GM13976 (cell line): Measurements from ENCODE around the gene RNF11.
A peak's percentile ranks its signal among the peaks of the same experiment; 100 is the strongest.
"Not testable (repeated sequence)": the region's sequence is repeated elsewhere in the genome, so short reads cannot be mapped to it uniquely, and the experiment has no call there.

Experiments used
- DNase-seq: peaks from one replicate; pipeline ENCODE4 v3.0.0; 2012; ENCODE audit warnings: low spot score
- CTCF ChIP-seq: IDR thresholded peaks from 2 replicates; pipeline ENCODE4 v1.5.1; 2012; ENCODE audit warnings: borderline replicate concordance, mild to moderate bottlenecking; ENCODE audit not compliant: insufficient read depth; ENCODE audit errors: extremely low read depth, missing control alignments, control extremely low read depth
- in situ Hi-C: fragments of 300-500 bp; cut with MboI; formaldehyde crosslinking; loops from one replicate; pipeline ENCODE4 v1.12.0; 2022; ENCODE audit warnings: low sequenced_read_pairs, mixed read lengths, inconsistent platforms; ENCODE audit not compliant: unreplicated experiment

RNF11 gene

GRCh38 chr1:51247022-51247421 is 10.9 kb downstream of the RNF11 start:
- peak; percentile 75 for DNase-seq
- in situ Hi-C loops = no loop called here
- TF ChIP-seq CTCF = no peak

GRCh38 chr1:51247499-51247898 is 11.4 kb downstream of the RNF11 start:
- in situ Hi-C loops = no loop called here
- TF ChIP-seq CTCF = no peak

GRCh38 chr1:51249445-51249844 is 13.4 kb downstream of the RNF11 start:
- no peak for DNase-seq
- no peak for TF ChIP-seq CTCF
- in situ Hi-C loops = no loop called here

More at GRCh38 chr1:51247499-51247898, 11.4 kb downstream of the RNF11 start:
- DNase-seq = no peak

GRCh38 chr1:51250729-51251128 is 14.7 kb downstream of the RNF11 start:
- in situ Hi-C loops = not testable (repeated sequence)

GRCh38 chr1:51251165-51251564 is 15.1 kb downstream of the RNF11 start:
- in situ Hi-C loops = not testable (repeated sequence)

More at GRCh38 chr1:51250729-51251128, 14.7 kb downstream of the RNF11 start:
- DNase-seq = not testable (repeated sequence)

GRCh38 chr1:51252366-51252765 is 16.3 kb downstream of the RNF11 start:
- no peak for DNase-seq
- TF ChIP-seq CTCF = no peak
- in situ Hi-C loops = no loop called here

More at GRCh38 chr1:51251165-51251564, 15.1 kb downstream of the RNF11 start:
- DNase-seq = not testable (repeated sequence)

GRCh38 chr1:51253691-51254090 is 17.6 kb downstream of the RNF11 start:
- in situ Hi-C loops = no loop called here
- no peak for TF ChIP-seq CTCF
- no peak for DNase-seq

- no peak for TF ChIP-seq CTCF
- in situ Hi-C loops = no loop called here
Observed at GRCh38 chr1:51255331-51255730, 19.3 kb downstream of the RNF11 start.

More at GRCh38 chr1:51255331-51255730, 19.3 kb downstream of the RNF11 start:
- DNase-seq = no peak
